ENCODE measurements around the gene C4orf50. TPM values are rescaled to one million over a fixed set of nuclear protein-coding genes. Genes with fewer than 3 reads are reported as not detected.
"Not testable (repeated sequence)": the region's sequence is repeated elsewhere in the genome, so short reads cannot be mapped to it uniquely, and the experiment has no call there.

Gene C4orf50
- polyA plus RNA-seq, 1 donor from 2014 or later = 1.6 TPM

DNA sequence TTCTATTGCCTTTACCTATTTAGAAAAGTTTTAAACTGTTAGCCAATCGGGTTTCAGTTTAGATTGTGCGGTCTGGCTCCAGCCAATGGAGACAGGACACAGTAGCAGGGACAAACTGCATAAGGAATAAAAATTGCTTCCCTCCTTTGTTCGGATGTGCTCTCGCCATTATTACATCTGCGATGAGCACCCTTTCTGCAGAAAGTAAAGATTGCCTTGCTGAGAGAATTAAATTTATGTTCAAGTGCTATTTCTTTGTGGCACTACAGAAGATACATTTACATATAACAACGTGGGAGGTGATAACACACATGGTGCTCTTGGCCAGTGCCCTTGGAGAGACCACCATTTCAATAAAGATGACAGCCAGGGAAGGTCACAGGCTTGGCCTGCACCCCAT, 71.6 kb downstream of the C4orf50 start:
- not testable (repeated sequence) for H3K9ac ChIP-seq (ENCODE audit: low read length); H3F3A ChIP-seq (ENCODE audit: insufficient read depth, low read length, poor library complexity, severe bottlenecking); H3K9me3 ChIP-seq (ENCODE audit: low read length); H3K36me3 ChIP-seq (ENCODE audit: insufficient read depth, low read length); H3K9me2 ChIP-seq (ENCODE audit: insufficient read depth, low read length); H2AFZ ChIP-seq (ENCODE audit: low read depth, low read length); H4K20me1 ChIP-seq (ENCODE audit: insufficient read depth); H3K79me2 ChIP-seq (replicated peaks; ENCODE audit: insufficient read depth, low read length); H3K27me3 ChIP-seq (ENCODE audit: insufficient read depth, low read depth, low read length); H3K4me3 ChIP-seq (ENCODE audit: low read length); H3K4me2 ChIP-seq (ENCODE audit: low read length); H3K27ac ChIP-seq (ENCODE audit: low read length)

DNA sequence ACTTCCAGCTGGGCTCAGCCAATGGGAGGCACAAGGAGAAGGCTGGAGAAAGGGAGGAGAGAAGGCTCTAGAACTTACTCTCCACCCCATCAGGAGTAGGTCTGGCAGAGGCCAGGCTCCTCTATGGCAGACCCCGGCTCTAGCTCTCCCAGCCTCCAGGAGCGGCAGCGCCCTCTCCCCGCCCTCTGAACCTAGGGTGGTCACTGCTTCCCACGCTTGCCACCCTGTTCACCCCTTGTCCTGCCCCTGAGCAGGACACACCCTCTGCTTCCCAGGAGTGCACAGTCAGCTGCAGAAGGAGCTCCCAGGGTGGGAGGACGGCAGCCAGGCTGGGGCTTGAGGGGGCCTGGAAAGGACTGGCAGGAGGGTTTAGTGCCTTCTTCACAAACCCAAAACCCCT, 72.3 kb downstream of the C4orf50 start:
- TF ChIP-seq, protein P1, sequence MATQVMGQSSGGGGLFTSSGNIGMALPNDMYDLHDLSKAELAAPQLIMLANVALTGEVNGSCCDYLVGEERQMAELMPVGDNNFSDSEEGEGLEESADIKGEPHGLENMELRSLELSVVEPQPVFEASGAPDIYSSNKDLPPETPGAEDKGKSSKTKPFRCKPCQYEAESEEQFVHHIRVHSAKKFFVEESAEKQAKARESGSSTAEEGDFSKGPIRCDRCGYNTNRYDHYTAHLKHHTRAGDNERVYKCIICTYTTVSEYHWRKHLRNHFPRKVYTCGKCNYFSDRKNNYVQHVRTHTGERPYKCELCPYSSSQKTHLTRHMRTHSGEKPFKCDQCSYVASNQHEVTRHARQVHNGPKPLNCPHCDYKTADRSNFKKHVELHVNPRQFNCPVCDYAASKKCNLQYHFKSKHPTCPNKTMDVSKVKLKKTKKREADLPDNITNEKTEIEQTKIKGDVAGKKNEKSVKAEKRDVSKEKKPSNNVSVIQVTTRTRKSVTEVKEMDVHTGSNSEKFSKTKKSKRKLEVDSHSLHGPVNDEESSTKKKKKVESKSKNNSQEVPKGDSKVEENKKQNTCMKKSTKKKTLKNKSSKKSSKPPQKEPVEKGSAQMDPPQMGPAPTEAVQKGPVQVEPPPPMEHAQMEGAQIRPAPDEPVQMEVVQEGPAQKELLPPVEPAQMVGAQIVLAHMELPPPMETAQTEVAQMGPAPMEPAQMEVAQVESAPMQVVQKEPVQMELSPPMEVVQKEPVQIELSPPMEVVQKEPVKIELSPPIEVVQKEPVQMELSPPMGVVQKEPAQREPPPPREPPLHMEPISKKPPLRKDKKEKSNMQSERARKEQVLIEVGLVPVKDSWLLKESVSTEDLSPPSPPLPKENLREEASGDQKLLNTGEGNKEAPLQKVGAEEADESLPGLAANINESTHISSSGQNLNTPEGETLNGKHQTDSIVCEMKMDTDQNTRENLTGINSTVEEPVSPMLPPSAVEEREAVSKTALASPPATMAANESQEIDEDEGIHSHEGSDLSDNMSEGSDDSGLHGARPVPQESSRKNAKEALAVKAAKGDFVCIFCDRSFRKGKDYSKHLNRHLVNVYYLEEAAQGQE (IDR thresholded peaks at IDR 0.05; ENCODE audit: borderline replicate concordance) = no peak
- TF ChIP-seq EZH2 (IDR thresholded peaks at IDR 0.05; ENCODE audit: borderline replicate concordance, insufficient read depth, low read length, poor library complexity, severe bottlenecking) = no peak
- no peak for TF ChIP-seq EP300 (conservative IDR thresholded peaks at IDR 0.05; ENCODE audit: poor library complexity, severe bottlenecking)
- no peak for TF ChIP-seq POLR2AphosphoS5 (IDR thresholded peaks at IDR 0.05)
- TF ChIP-seq, protein P2, sequence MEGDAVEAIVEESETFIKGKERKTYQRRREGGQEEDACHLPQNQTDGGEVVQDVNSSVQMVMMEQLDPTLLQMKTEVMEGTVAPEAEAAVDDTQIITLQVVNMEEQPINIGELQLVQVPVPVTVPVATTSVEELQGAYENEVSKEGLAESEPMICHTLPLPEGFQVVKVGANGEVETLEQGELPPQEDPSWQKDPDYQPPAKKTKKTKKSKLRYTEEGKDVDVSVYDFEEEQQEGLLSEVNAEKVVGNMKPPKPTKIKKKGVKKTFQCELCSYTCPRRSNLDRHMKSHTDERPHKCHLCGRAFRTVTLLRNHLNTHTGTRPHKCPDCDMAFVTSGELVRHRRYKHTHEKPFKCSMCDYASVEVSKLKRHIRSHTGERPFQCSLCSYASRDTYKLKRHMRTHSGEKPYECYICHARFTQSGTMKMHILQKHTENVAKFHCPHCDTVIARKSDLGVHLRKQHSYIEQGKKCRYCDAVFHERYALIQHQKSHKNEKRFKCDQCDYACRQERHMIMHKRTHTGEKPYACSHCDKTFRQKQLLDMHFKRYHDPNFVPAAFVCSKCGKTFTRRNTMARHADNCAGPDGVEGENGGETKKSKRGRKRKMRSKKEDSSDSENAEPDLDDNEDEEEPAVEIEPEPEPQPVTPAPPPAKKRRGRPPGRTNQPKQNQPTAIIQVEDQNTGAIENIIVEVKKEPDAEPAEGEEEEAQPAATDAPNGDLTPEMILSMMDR (IDR thresholded peaks at IDR 0.05; ENCODE audit: poor library complexity, severe bottlenecking) = no peak
- no peak for TF ChIP-seq MXI1 (conservative IDR thresholded peaks at IDR 0.05; ENCODE audit: poor library complexity, severe bottlenecking)
- Histone ChIP-seq H3F3A (ENCODE audit: insufficient read depth, low read length, poor library complexity, severe bottlenecking) (no peaks in the 10 kb centered on the region), H3K27ac (ENCODE audit: low read length) (no peak overlapping the region), H2AFZ (ENCODE audit: low read depth, low read length) (no peak overlapping the region), H3K36me3 (ENCODE audit: insufficient read depth, low read length) (no peaks in the 10 kb centered on the region), H3K27me3 (ENCODE audit: insufficient read depth, low read depth, low read length) (no peaks in the 10 kb centered on the region), H4K20me1 (ENCODE audit: insufficient read depth) (no peaks in the 10 kb centered on the region), H3K4me3 (ENCODE audit: low read length) (no peak overlapping the region), H3K9ac (ENCODE audit: low read length) (no peak overlapping the region), H3K79me2 (replicated peaks; ENCODE audit: insufficient read depth, low read length) (no peaks in the 10 kb centered on the region), H3K4me2 (ENCODE audit: low read length) (no peak overlapping the region), H3K9me2 (ENCODE audit: insufficient read depth, low read length) (no peaks in the 10 kb centered on the region), H3K9me3 (ENCODE audit: low read length) (no peaks in the 10 kb centered on the region)

DNA sequence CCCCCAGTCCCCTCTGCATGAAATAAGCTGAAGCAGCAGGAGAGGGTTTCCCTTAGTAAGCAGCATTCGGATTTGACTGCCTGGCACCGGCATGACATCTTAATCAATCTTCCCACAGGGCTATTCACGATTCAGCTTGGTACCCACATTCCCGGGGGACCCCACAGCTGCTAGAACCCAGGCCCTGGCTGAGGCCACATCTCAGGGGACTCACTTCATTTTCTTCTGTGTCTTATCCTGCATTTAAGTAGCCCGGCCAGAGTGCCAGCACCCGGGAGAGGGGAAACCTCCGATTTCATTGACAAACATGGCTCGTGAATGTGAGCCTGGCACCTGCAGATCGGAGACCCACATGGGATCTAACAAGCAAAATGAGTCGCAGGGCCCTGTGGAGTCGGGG, 73.1 kb downstream of the C4orf50 start:
- H3K9me3 ChIP-seq (ENCODE audit: low read length) = no peaks in the 10 kb centered on the region
- H4K20me1 ChIP-seq (ENCODE audit: insufficient read depth) = no peaks in the 10 kb centered on the region

More for the DNA sequence above, 73.1 kb downstream of the C4orf50 start:
- H3K27me3 ChIP-seq (ENCODE audit: insufficient read depth, low read depth, low read length) = no peaks in the 10 kb centered on the region
- no peaks in the 10 kb centered on the region for H3K79me2 ChIP-seq (replicated peaks; ENCODE audit: insufficient read depth, low read length)
- H3K9ac ChIP-seq (ENCODE audit: low read length) = no peak overlapping the region
- H3K9me2 ChIP-seq (ENCODE audit: insufficient read depth, low read length) = no peaks in the 10 kb centered on the region
- no peak overlapping the region for H3K4me2 ChIP-seq (ENCODE audit: low read length)
- H2AFZ ChIP-seq (ENCODE audit: low read depth, low read length) = no peak overlapping the region
- H3K27ac ChIP-seq (ENCODE audit: low read length) = no peak overlapping the region
- no peaks in the 10 kb centered on the region for H3K36me3 ChIP-seq (ENCODE audit: insufficient read depth, low read length)
- no peaks in the 10 kb centered on the region for H3F3A ChIP-seq (ENCODE audit: insufficient read depth, low read length, poor library complexity, severe bottlenecking)
- H3K4me3 ChIP-seq (ENCODE audit: low read length) = no peak overlapping the region
- no peak for TF ChIP-seq SMC3 (conservative IDR thresholded peaks at IDR 0.05; ENCODE audit: poor library complexity)
- TF ChIP-seq, protein P1 (IDR thresholded peaks at IDR 0.05; ENCODE audit: borderline replicate concordance) = no peak
